ENCODE data around the gene SND1. TPM values are rescaled to one million over a fixed set of nuclear protein-coding genes. Genes with fewer than 3 reads are reported as not detected.

The SND1 gene
- total and polyA plus RNA-seq, 2 of the 4 experiments (the other 2 are of a cell fraction): 154 to 294 TPM

GRCh38 chr7:127708788-127709187 is 56.8 kb downstream of the SND1 start:
- H3K4me3 ChIP-seq (ENCODE audit: insufficient read depth, low read depth, low read length): no peak overlapping the region
- peaks cover 29% of the 10 kb centered on the region for H3K36me3 ChIP-seq (ENCODE audit: control insufficient read depth, insufficient read depth, low read length)
- H2BK15ac ChIP-seq (ENCODE audit: low read depth, low read length): no peak overlapping the region
- no peak overlapping the region for H2BK20ac ChIP-seq (ENCODE audit: low read depth, low read length)
- H3K4ac ChIP-seq (ENCODE audit: low read depth, low read length): no peak overlapping the region; the same call in 1 of the 2 replicates
- intact Hi-C loops (cut with micrococcal nuclease): loop anchor here (1.0 to 5.0 kb wide), 5 partner anchors 120 to 614 kb away; partner anchors contain the start of genes ARF5 and LRRC4
- H4K8ac ChIP-seq (ENCODE audit: low read depth in 2 of 2, low read length in 2 of 2): no peak overlapping the region
- H3K4me1 ChIP-seq (ENCODE audit: control insufficient read depth, insufficient read depth, low read length): peaks cover 6% of the 10 kb centered on the region
- dilution Hi-C loops (cut with HindIII; ENCODE audit: low sequenced_read_pairs, unreplicated experiment): no loop called here
- ChIA-PET POLR2A (ENCODE audit: unreplicated experiment) (no interaction called here), CTCF (interaction anchor here (0.5 to 3.3 kb wide), 5 partner anchors 23 to 501 kb away, joined by 3 to 14 read pairs (median 3); partner anchors contain the start of gene ARF5)
- H4K20me1 ChIP-seq (ENCODE audit: insufficient read depth, low read length): peaks cover 29% of the 10 kb centered on the region
- H3K56ac ChIP-seq (ENCODE audit: extremely low read depth, insufficient read depth, low read length): no peak overlapping the region
- peak; percentile 86 for DNase-seq
- no peak overlapping the region for H3K18ac ChIP-seq (ENCODE audit: low read depth, low read length)
- no peak overlapping the region for H2AFZ ChIP-seq (replicated peaks; ENCODE audit: low read length, poor library complexity)
- H3K27ac ChIP-seq (ENCODE audit: insufficient read depth, low read length): no peak overlapping the region
- no peak overlapping the region for H3K9ac ChIP-seq (ENCODE audit: low read depth, low read length)
- no peak overlapping the region for H4K91ac ChIP-seq (ENCODE audit: insufficient read depth, low read depth, low read length)
- peak overlapping the region; percentile 50 for H2AK9ac ChIP-seq (replicated peaks; ENCODE audit: low read depth, low read length, poor library complexity)
- H3K79me1 ChIP-seq (ENCODE audit: low read depth in 1 of 2, low read length in 2 of 2): peaks cover 20 to 46% of the 10 kb centered on the region in 2 experiments; a peak in 3 of 4 replicates
- H3K4me2 ChIP-seq (ENCODE audit: low read depth, low read length): no peak overlapping the region
- no CpG with 5 or more reads among the region's 1 CpG for WGBS, 2 experiments (ENCODE audit: extremely low coverage in 2 of 2, insufficient read length in 1 of 2)
- ATAC-seq (ENCODE audit: low read depth): peak; percentile 64
- no peak overlapping the region for H2BK120ac ChIP-seq (ENCODE audit: low read depth, low read length)
- no peak overlapping the region for H3K23ac ChIP-seq (ENCODE audit: low read depth, low read length)
- no peak overlapping the region for H2BK5ac ChIP-seq (ENCODE audit: low read depth, low read length, poor library complexity, severe bottlenecking)
- peak overlapping the region; percentile 70 for H2AK5ac ChIP-seq (ENCODE audit: low read depth, low read length)
- TF ChIP-seq USF2 (IDR thresholded peaks at IDR 0.05; ENCODE audit: low read depth, low read length) (no peak), SMC3 (IDR thresholded peaks at IDR 0.05; ENCODE audit: low read depth, low read length) (peak; percentile 69), CTCF (conservative IDR thresholded peaks at IDR 0.05; ENCODE audit: low read depth, low read length) (peak; percentile 75), RAD21 (IDR thresholded peaks at IDR 0.05; ENCODE audit: low read length) (peak; percentile 88), CEBPB (IDR thresholded peaks at IDR 0.05; ENCODE audit: low read depth, low read length) (peak; percentile 53), BHLHE40 (IDR thresholded peaks at IDR 0.05; ENCODE audit: low read depth, low read length) (no peak)
- H3K9me1 ChIP-seq (ENCODE audit: insufficient read depth, low read length): peaks cover 6% of the 10 kb centered on the region
- H4K5ac ChIP-seq (ENCODE audit: low read depth, low read length): no peak overlapping the region
- no TSS peak for BruUV-seq (replicated peaks)
- no peaks in the 10 kb centered on the region for H3K27me3 ChIP-seq (ENCODE audit: control insufficient read depth, insufficient read depth, low read length)
- peaks cover 2% of the 10 kb centered on the region; the same call in 1 of the 2 replicates for H3K9me3 ChIP-seq (ENCODE audit: control insufficient read depth, insufficient read depth, low read length)
- no peak overlapping the region for H3K14ac ChIP-seq (replicated peaks; ENCODE audit: low read depth, low read length)
- in situ Hi-C loops (cut with MboI; ENCODE audit: low sequenced_read_pairs): loop anchor here (25.0 kb wide), 1 partner anchor 354 kb away; no protein-coding TSS in a partner anchor
